C1 segment of cervical spinal cord (tissue), 14 donors: ENCODE results near the gene GLO1.

Experiments
- DNase-seq, 14 donors: peaks; one replicate each; lab custom pipeline; 2025; lab: John Stamatoyannopoulos, UW

GLO1 gene

DNA sequence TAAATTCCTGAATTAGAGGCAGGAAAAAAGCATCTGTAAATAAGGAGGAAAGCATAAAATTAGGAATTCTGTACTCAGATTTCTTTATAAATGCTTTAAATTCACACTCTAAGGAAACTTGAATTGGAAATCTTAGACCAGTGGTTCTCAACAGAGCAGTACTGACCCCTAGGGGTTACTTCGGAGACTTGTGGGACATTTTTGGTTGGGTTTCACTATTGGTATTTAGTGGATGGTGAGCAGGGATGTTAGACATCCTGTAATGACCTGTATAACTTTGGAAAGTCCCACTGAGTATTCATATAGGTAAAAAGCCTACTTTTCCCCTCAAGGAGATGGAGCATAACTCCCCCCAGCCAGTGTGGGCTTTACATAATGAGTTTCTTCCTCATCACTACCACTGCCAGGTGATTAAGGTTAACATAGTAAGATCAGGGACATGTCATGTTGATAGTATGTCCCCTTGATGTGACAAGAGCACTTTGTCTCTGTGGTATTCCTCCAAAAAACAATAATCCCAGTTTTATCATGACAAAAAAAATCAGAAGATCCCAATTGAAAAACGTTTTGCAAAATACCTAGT, 31.0 kb downstream of the GLO1 start:
- no peak for DNase-seq

DNA sequence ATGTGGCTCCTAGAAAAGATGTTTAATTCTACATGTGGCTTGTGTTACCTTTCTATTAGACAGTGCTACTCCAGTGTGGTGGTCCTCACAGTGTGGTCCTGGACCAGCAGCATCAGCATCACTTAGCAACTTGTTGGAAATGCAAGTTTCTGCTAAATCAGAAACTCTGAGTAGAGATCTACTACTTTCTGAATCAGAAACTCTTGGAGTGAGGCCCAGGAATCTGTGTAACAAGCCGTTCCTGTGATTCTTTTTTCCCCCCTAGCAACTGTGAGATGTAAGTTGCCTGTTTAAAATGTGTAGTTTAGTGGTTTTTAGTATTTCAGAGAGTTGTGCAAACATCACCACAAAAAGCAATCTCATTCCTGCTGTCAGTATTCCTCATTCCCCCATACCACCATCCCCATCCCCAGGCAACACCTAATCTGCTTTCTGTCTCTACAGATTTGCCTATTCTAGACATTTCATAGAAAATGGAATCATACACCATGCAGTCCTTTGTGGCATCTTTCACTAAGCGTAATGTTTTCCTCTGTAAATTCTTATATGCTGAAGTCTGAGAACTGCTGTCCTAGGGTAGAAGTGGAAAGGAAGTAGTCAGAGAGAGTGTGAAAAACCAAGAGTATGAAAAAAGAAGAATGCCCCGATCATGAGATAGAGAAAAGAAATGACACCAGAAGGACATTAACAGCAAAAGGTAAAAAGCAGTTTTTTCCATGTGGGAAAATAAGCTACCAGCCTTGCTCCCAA, 44.4 kb downstream of the GLO1 start:
- DNase-seq, result no peak

GRCh38 chr6:38656896-38657295, 46.0 kb downstream of the GLO1 start:
- DNase-seq, result no peak

DNA sequence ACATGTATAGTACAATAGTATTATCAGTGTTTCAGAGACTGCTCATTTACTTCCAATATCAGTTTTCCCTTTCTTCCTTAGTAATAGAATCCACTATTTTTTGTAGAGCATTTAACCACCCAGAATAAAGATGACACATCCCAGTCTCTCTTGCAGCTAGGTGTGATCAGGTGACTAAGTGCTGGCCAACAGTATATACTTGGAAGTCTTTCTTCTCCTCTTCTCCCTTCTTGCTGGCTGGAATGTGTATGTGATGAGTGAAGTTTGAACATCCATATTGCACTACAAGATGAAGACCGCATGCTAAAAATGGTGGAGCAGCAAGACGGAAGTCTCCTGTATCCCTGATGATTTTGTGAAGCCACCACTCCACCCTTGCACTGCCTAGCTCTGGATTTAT, 48.7 kb downstream of the GLO1 start:
- DNase-seq, result no peak

DNA sequence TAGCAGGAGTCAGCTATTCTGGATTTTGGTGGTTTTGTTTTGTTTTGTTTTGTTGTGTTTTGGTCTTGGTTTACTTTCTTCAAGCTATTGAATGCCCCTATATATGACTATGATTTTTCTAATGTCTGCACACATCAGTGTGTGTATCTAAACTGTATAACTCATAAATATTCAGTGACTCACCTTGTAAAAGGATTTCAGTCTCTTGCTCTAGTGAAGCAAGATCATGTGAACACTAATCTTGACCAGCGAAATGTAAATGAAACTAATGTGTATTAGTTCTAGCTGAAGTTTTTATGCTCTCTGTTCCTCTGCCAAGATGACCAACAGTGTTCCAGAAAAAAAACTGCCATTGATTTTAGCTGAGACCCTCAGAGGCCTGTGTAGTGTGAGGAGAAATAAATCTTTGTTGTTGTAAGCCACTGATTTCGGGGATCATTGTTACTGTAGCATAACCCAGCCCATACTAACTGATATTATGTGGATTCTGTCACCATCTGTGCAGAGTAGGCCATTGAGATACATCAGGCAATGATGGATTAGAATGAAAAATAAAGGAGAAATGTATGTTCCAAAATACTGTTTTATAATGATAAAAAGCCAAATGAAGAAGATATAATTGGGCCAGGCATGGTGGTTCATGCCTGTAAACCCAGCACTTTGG, 51.7 kb downstream of the GLO1 start:
- no peak for DNase-seq

- no peak for DNase-seq
These were observed 52.7 kb downstream of the GLO1 start for GRCh38 chr6:38650207-38650752.

- no peak for DNase-seq
These were observed 53.2 kb downstream of the GLO1 start for GRCh38 chr6:38649744-38650143.

GRCh38 chr6:38648629-38649028, 54.3 kb downstream of the GLO1 start:
- DNase-seq, result no peak

DNA sequence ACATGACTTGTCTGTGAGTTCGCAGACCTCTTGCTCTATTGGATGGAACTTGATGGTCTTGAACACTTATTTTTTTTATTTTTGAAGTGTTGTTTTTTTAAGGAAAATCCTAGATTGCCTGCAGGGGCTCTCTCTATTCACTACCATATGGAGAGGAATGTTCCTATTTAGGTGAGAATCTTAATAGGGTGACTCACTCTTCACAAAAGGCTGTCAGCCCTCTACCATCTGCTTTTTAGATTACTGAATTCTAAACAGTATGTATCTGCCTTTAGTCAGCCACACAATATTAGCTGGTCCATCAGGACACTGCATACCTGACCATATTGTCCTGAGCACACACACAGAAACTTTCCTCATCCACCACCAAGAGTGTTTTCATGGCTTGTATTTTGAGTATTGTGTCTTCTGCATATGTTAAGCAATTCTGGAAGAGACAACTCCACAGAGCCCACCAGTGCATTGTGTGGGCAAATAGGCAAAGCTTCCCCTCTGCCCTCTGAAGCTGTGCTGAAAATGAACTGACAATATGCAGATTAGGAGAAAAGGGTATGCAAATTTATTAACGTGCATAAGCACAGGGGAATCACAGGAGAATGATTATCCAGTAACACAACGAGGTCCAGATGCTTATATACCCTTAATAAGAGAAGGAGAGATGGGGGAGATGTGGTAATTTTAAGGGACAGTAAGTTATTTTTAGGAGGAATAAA, 56.6 kb downstream of the GLO1 start:
- DNase-seq, result peak in 1 of 14 donors; percentile 5

GRCh38 chr6:38644951-38645350, 58.0 kb downstream of the GLO1 start:
- DNase-seq, result no peak

- DNase-seq, result peak in 5 of 14 donors; percentile 13 to 64 (median 35)
These were observed 62.6 kb downstream of the GLO1 start for GRCh38 chr6:38640216-38640909.

GRCh38 chr6:38639498-38640215, 63.3 kb downstream of the GLO1 start, which contains the start of gene BTBD9:
BTBD9 (minus strand) TSS chr6:38639929.
- DNase-seq, result peak; percentile 20 to 94 (median 82)

GRCh38 chr6:38638941-38639497, 63.9 kb downstream of the GLO1 start:
- DNase-seq, result peak in 5 of 14 donors; percentile 14 to 75 (median 64)

DNA sequence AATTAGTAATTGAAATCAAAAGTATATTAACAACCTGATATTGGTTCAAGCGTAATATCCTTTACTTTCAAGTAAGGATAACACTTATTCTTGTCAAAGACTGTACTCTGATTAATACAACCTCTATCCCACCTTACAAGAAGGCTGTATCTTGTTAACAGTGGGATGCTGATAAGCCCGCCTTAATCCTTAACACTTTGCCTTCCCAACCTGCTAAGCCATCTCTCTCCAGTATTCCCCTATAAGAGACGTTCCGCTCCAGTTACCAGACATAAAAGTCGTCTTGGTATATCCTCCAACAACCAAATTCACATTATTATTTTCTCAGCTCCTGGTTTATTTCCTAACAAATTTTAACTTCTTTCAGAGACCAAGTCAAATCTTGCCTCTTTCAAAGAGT, 65.2 kb downstream of the GLO1 start:
- no peak for DNase-seq

DNA sequence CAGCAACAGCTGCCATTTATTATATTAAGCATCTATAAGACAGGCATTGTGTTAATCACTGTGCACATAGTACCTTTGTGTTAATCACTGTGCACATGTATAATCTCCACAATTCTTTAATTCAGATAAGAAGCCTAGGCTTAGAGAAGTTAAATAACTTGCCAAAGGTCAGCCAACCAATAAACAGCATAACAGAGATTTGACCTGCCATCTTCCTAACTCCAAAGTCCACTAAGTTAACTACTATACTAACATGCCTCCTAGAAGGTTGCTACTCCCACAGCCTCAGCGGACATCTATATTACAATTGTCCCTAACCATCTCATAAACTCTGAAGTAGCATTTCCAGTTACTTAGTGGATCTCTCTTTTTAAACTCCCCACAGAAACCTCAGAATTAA, 66.9 kb downstream of the GLO1 start:
- no peak for DNase-seq

GRCh38 chr6:38634518-38634917, 68.4 kb downstream of the GLO1 start:
- no peak for DNase-seq

DNA sequence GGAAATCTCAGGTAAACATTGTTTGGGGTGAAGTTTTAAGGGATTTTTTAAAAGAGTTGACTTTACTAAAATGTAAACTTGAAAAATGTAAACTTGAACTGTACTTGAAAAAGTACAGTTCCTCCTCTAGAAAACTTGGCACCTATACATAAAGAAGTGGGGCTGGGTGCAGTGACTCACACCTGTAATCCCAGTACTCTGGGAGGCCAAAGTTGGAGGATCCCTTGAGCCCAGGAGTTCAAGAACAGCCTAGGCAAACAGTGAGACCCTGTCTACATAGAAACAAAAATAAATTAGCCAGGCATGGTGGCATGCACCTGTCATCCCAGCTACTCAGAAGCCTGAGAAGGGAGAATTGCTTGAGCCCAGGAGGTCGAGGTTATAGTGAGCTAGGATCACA, 70.5 kb downstream of the GLO1 start:
- DNase-seq, result no peak

GRCh38 chr6:38631186-38631783, 71.7 kb downstream of the GLO1 start:
- DNase-seq, result no peak
